Fibroblast of pulmonary artery (primary cell): Measurements from ENCODE around the gene CCDC12.
"Not testable (repeated sequence)": the region's sequence is repeated elsewhere in the genome, so short reads cannot be mapped to it uniquely, and the experiment has no call there.

Experiments
- DNase-seq: peaks from one replicate; pipeline ENCODE4 v3.0.0-alpha.2; 2010; ENCODE audit warnings: low read depth
- H3K4me3 ChIP-seq: replicated peaks from 2 replicates; pipeline ENCODE4 v1.5.1; 2011; ENCODE audit warnings: low read depth, mild to moderate bottlenecking, control low read depth, low read length, moderate library complexity
- CTCF ChIP-seq: IDR thresholded peaks from 2 replicates; pipeline ENCODE4 v1.5.1; 2011; ENCODE audit warnings: mild to moderate bottlenecking, control low read depth, low read length, inconsistent platforms; ENCODE audit errors: missing control alignments

CCDC12 gene

DNA sequence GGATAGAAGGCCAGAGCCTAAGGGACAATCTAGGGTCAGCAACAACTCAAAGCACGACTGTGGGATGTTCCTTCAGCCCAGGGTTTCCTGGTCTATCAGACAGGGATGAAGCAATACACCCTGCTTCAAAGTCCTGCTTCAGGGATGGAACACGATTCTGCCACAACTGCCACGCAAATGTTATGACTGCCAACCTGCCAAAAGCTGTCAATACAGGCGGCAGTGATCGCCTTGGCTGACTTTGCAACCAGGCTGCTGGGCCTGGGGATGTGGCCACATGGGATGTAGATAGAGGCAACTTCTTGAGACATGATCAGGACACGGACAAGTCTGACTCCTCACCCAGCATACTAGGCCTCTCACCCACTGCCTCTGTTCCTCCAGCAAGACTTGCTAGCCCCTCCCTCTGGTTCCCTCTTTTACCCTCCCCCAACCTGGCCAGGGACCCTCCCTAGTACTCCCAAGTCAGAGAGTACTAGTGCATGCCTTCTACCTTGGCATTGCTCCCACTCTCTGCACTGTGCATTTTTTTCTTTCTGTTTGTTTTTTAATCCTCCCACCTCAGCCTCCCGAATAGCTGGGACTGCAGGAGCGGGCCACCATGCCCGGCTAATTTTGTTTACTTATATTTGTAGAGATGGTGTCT is 7.6 kb downstream of the CCDC12 start:
- no peak for TF ChIP-seq CTCF
- no peak for DNase-seq
- no peak overlapping the region for H3K4me3 ChIP-seq

DNA sequence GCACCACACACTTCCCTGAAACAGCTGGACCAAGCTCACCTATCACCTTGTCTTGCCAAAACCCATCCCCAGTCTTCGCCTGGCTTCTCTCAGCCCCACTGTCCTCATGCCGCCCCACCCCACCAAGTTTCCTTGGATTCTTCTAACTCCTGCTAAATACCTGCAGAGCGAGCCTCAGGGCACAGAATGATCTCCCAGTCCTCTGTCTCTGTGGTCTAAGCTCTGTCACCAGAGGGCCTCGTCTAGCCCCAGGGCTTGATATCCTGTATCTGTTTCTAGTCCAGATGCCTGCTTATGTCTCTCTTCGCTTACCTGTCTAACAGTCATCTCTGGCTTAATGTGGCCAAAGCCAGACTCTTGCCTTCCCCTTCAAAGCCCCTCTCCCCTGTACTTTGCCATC is 9.7 kb downstream of the CCDC12 start:
- DNase-seq = no peak
- no peak for TF ChIP-seq CTCF
- no peak overlapping the region for H3K4me3 ChIP-seq

- no peak for DNase-seq
- H3K4me3 ChIP-seq = no peak overlapping the region
- TF ChIP-seq CTCF = no peak
Observed at GRCh38 chr3:46965151-46965550, 11.4 kb downstream of the CCDC12 start.

DNA sequence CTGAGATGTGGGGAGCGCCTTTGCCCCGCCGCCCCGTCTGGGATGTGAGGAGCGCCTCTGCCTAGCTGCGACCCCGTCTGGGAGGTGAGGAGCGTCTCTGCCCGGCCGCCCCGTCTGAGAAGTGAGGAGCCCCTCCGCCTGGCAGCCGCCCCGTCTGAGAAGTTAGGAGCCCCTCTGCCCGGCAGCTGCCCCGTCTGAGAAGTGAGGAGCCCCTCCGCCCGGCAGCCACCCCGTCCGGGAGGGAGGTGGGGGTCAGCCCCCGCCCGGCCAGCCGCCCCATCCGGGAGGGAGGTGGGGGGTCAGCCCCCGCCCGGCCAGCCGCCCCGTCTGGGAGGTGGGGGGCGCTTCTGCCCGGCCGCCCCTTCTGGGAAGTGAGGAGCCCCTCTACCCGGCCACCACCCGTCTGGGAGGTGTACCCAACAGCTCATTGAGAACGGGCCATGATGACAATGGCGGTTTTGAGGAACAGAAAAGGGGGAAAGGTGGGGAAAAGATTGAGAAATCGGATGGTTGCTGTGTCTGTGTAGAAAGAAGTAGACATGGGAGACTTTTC is 12.4 kb downstream of the CCDC12 start:
- not testable (repeated sequence) for DNase-seq, H3K4me3 ChIP-seq

GRCh38 chr3:46962990-46963389 is 13.6 kb downstream of the CCDC12 start:
- no peak for TF ChIP-seq CTCF
- no peak for DNase-seq
- no peak overlapping the region for H3K4me3 ChIP-seq

DNA sequence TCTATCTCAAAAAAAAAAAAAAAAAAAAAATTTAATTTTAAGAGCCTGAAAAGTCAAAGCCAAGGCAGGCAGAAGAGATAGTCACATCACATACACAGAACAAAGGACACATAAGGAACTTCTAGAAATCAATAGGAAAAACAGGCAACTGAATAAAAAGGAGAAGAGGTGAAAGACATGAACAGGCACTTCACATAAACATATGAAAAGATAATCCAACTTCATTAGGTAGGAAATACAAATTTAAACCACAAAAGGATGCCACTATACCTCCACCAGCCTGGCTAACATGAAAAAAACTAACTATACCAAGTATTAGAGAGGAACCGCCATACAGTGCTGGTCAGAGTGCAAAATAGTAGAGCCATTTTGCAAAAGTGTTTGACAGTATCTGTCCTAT is 14.1 kb downstream of the CCDC12 start:
- TF ChIP-seq CTCF = no peak
- no peak for DNase-seq
- no peak overlapping the region for H3K4me3 ChIP-seq

- DNase-seq = no peak
- TF ChIP-seq CTCF = no peak
- no peak overlapping the region for H3K4me3 ChIP-seq
Observed at GRCh38 chr3:46960835-46961234, 15.7 kb downstream of the CCDC12 start.
